ENCODE data around the gene SPIRE1. TPM values are rescaled to one million over a fixed set of nuclear protein-coding genes. Genes with fewer than 3 reads are reported as not detected.
A peak's percentile ranks its signal among the peaks of the same experiment; 100 is the strongest.

The SPIRE1 gene
- total and polyA plus RNA-seq, 2 of the 4 experiments (the other 2 are of a cell fraction): 11.6 to 31.4 TPM

DNA sequence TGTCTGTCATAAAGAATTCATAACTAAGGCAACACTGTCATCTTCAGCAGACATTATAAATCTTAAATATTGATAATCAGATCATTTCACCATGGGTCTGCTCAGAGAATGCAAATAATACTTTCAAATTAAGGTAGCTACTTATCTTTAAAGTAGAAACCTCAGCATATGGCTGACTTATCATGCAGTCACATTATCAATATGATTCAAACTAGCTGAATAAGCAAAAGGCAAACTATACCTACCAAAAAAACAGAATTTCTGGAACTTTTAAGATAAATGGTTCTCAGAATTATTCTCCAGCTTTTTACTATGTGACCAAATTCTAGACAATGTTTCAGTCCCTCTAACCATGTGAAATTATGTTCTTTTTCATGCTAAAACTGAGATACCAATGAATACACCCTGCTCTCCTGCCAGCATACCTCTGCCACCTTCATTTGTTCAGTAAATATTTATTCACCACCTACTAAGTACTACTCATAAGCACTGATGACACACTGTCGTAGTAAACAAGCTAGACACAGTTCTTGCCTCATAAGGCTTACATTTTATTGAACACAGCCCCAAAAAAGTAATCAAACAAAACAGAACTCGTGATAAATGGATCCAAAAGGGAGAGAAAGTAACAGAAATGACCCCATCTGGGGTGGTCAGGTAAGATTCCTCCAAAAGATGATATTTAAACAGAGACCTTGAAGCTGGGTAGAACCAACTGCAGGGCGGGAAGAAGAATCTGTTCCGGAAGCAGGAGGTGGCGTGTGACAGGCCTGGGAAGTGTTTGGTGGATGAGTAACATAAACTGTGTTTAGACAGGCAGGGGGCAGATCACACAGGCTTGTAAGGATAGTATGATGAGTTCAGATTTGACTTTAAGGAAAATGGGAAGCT, 17.7 kb downstream of the SPIRE1 start:
- Histone ChIP-seq H3K27me3 (ENCODE audit: control insufficient read depth, insufficient read depth, low read length) (no peaks in the 10 kb centered on the region), H3K56ac (ENCODE audit: extremely low read depth, insufficient read depth, low read length) (no peak overlapping the region), H3K27ac (ENCODE audit: insufficient read depth, low read length) (no peak overlapping the region), H3K9me3 (ENCODE audit: control insufficient read depth, insufficient read depth, low read length) (no peaks in the 10 kb centered on the region), H2AK5ac (ENCODE audit: low read depth, low read length) (peak overlapping the region; percentile 97), H3K18ac (ENCODE audit: low read depth, low read length) (no peak overlapping the region; the same call in 1 of the 2 replicates), H2BK120ac (ENCODE audit: low read depth, low read length) (peak overlapping the region; percentile 82; the same call in 1 of the 2 replicates), H3K14ac (replicated peaks; ENCODE audit: low read depth, low read length) (no peak overlapping the region), H4K91ac (ENCODE audit: insufficient read depth, low read depth, low read length) (no peak overlapping the region), H4K8ac (ENCODE audit: low read depth in 2 of 2, low read length in 2 of 2) (no peak overlapping the region; a peak in 1 of 4 replicates), H2AFZ (replicated peaks; ENCODE audit: low read length, poor library complexity) (peak overlapping the region; percentile 7), H3K9ac (ENCODE audit: low read depth, low read length) (no peak overlapping the region), H3K9me1 (ENCODE audit: insufficient read depth, low read length) (peaks cover 14% of the 10 kb centered on the region), H3K23ac (ENCODE audit: low read depth, low read length) (no peak overlapping the region), H2AK9ac (replicated peaks; ENCODE audit: low read depth, low read length, poor library complexity) (peak overlapping the region; percentile 83), H2BK15ac (ENCODE audit: low read depth, low read length) (peak overlapping the region; percentile 87; the same call in 1 of the 3 replicates), H3K36me3 (ENCODE audit: control insufficient read depth, insufficient read depth, low read length) (no peaks in the 10 kb centered on the region), H2BK5ac (ENCODE audit: low read depth, low read length, poor library complexity, severe bottlenecking) (peak overlapping the region; percentile 51), H2BK20ac (ENCODE audit: low read depth, low read length) (peak overlapping the region; percentile 78; the same call in 1 of the 2 replicates), H3K4me3 (ENCODE audit: insufficient read depth, low read depth, low read length) (no peak overlapping the region), H3K79me1 (ENCODE audit: low read depth in 1 of 2, low read length in 2 of 2) (peaks cover 21 to 69% of the 10 kb centered on the region in 2 experiments), H3K4me1 (ENCODE audit: control insufficient read depth, insufficient read depth, low read length) (peaks cover 10% of the 10 kb centered on the region), H3K4me2 (ENCODE audit: low read depth, low read length) (peak overlapping the region; percentile 91), H4K20me1 (ENCODE audit: insufficient read depth, low read length) (peaks cover 20% of the 10 kb centered on the region; the same call in 1 of the 2 replicates), H4K5ac (ENCODE audit: low read depth, low read length) (no peak overlapping the region), H3K4ac (ENCODE audit: low read depth, low read length) (peak overlapping the region; percentile 73; the same call in 1 of the 2 replicates)
- intact Hi-C loops (cut with micrococcal nuclease) (no loop called here), in situ Hi-C loops (cut with MboI; ENCODE audit: low sequenced_read_pairs) (no loop called here), dilution Hi-C loops (cut with HindIII; ENCODE audit: low sequenced_read_pairs, unreplicated experiment) (no loop called here)
- ATAC-seq (ENCODE audit: low read depth) (peak; percentile 82), DNase-seq (peak; percentile 87)
- 0% methylated on average over 3 of the region's 5 CpGs; no CpG with 5 or more reads in 1 of the 2 experiments for WGBS, 2 experiments (ENCODE audit: extremely low coverage in 2 of 2, insufficient read length in 1 of 2)
- ChIA-PET CTCF (interaction anchor here (1.0 kb wide), 2 partner anchors 100 to 249 kb away, joined by 3 to 4 read pairs; no protein-coding TSS in a partner anchor), POLR2A (ENCODE audit: unreplicated experiment) (interaction anchor here (0.5 kb wide), 1 partner anchor 338 kb away, joined by 3 read pairs; no protein-coding TSS in a partner anchor)
- no TSS peak for BruUV-seq (replicated peaks)
- TF ChIP-seq, protein P1, sequence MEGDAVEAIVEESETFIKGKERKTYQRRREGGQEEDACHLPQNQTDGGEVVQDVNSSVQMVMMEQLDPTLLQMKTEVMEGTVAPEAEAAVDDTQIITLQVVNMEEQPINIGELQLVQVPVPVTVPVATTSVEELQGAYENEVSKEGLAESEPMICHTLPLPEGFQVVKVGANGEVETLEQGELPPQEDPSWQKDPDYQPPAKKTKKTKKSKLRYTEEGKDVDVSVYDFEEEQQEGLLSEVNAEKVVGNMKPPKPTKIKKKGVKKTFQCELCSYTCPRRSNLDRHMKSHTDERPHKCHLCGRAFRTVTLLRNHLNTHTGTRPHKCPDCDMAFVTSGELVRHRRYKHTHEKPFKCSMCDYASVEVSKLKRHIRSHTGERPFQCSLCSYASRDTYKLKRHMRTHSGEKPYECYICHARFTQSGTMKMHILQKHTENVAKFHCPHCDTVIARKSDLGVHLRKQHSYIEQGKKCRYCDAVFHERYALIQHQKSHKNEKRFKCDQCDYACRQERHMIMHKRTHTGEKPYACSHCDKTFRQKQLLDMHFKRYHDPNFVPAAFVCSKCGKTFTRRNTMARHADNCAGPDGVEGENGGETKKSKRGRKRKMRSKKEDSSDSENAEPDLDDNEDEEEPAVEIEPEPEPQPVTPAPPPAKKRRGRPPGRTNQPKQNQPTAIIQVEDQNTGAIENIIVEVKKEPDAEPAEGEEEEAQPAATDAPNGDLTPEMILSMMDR (conservative IDR thresholded peaks at IDR 0.05; ENCODE audit: low read depth, low read length): 0 out of 2 replicates have a peak, but pooled peaks have one; percentile 16
- TF ChIP-seq RFX5 (IDR thresholded peaks at IDR 0.05; ENCODE audit: low read depth, low read length) (no peak), MXI1 (IDR thresholded peaks at IDR 0.05; ENCODE audit: borderline replicate concordance, low read depth, low read length) (no peak), SMC3 (IDR thresholded peaks at IDR 0.05; ENCODE audit: low read depth, low read length) (no peak), MAFK (IDR thresholded peaks at IDR 0.05; ENCODE audit: low read depth, low read length) (peak; percentile 67), RCOR1 (IDR thresholded peaks at IDR 0.05; ENCODE audit: insufficient replicate concordance, low read length) (no peak), CEBPB (IDR thresholded peaks at IDR 0.05; ENCODE audit: low read depth, low read length) (peak; percentile 67), POLR2A (IDR thresholded peaks at IDR 0.05; ENCODE audit: low read depth, low read length) (no peak), NFE2L2 (IDR thresholded peaks at IDR 0.05; ENCODE audit: low read depth, low read length) (no peak), BHLHE40 (IDR thresholded peaks at IDR 0.05; ENCODE audit: low read depth, low read length) (no peak; the same call in 1 of the 2 replicates), RAD21 (IDR thresholded peaks at IDR 0.05; ENCODE audit: low read length) (0 out of 2 replicates have a peak, but pooled peaks have one; percentile 10), FOS (IDR thresholded peaks at IDR 0.05; ENCODE audit: low read depth, low read length) (no peak; the same call in none of the 2 replicates), CHD1 (IDR thresholded peaks at IDR 0.05; ENCODE audit: low read depth, low read length) (no peak)
- TF ChIP-seq, protein P2, sequence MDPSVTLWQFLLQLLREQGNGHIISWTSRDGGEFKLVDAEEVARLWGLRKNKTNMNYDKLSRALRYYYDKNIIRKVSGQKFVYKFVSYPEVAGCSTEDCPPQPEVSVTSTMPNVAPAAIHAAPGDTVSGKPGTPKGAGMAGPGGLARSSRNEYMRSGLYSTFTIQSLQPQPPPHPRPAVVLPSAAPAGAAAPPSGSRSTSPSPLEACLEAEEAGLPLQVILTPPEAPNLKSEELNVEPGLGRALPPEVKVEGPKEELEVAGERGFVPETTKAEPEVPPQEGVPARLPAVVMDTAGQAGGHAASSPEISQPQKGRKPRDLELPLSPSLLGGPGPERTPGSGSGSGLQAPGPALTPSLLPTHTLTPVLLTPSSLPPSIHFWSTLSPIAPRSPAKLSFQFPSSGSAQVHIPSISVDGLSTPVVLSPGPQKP (IDR thresholded peaks at IDR 0.05; ENCODE audit: borderline replicate concordance, low read depth, low read length): no peak

Measured in IMR-90 (cell line).